Kidney (tissue), 14 donors: ENCODE data around the gene ATP6AP2. TPM values are rescaled to one million over a fixed set of nuclear protein-coding genes. Genes with fewer than 3 reads are reported as not detected.
A peak's percentile ranks its signal among the peaks of the same experiment; 100 is the strongest.

ENCODE experiments used
- DNase-seq, 5 donors: peaks; one replicate each; pipeline ENCODE4 v3.0.0-alpha.2; 2013 to 2020
- FAIRE-seq: peaks from 2 replicates; lab custom pipeline; 2012; peaks lifted over from hg19 to GRCh38; lab: Jason Lieb, UNC
- H3K27ac ChIP-seq, 2 donors: one replicate each; pipeline ENCODE4 v1.7.0; 2013; ENCODE audit warnings: low read depth in 2 of 2, low read length in 2 of 2, inconsistent platforms in 1 of 2
- H3K27me3 ChIP-seq: one replicate; pipeline ENCODE4 v1.7.1; 2013; ENCODE audit warnings: low read length, inconsistent platforms; ENCODE audit not compliant: control insufficient read depth, insufficient read depth
- H3K36me3 ChIP-seq, 3 donors: one replicate each; pipeline versions ENCODE4 v1.7.0 to v1.7.1; 2013; ENCODE audit warnings: low read length in 3 of 3, control low read depth in 1 of 3, inconsistent platforms in 1 of 3; ENCODE audit not compliant: insufficient read depth in 3 of 3, control insufficient read depth in 2 of 3
- H3K4me1 ChIP-seq, 3 donors: one replicate each; pipeline versions ENCODE4 v1.7.0 to v1.7.1; 2013; ENCODE audit warnings: low read length in 3 of 3, inconsistent platforms in 1 of 3, low read depth in 1 of 3; ENCODE audit not compliant: control insufficient read depth in 2 of 3, insufficient read depth in 2 of 3
- H3K4me3 ChIP-seq, 3 donors: one replicate each; pipeline versions ENCODE4 v1.7.0 to v1.8.1; 2013; ENCODE audit warnings: low read length in 3 of 3, control low read depth in 1 of 3, inconsistent platforms in 1 of 3
- H3K9ac ChIP-seq, 3 donors: one replicate each; pipeline versions ENCODE4 v1.7.0 to v1.7.1; 2013; ENCODE audit warnings: low read length in 3 of 3, control low read depth in 1 of 3, inconsistent platforms in 1 of 3
- H3K9me3 ChIP-seq, 3 donors: one replicate each; pipeline versions ENCODE4 v1.7.0 to v1.7.1; 2013; ENCODE audit warnings: low read length in 3 of 3, control low read depth in 1 of 3, inconsistent platforms in 1 of 3; ENCODE audit not compliant: control insufficient read depth in 2 of 3, insufficient read depth in 1 of 3
- intact Hi-C: fragments of 100-400 bp; cut with DNase I; formaldehyde crosslinking; loops from one replicate; pipeline ENCODE4 v1.11.1; 2022
- polyA plus RNA-seq: library from polyadenylated mRNA; stranded (reverse); fragments of 350-450 nt; fragmentation: Illumina TruSeq; extraction: RNeasy Lipid Tissue Mini Kit (QIAGEN cat#74804); gene quantifications from one replicate; pipeline ENCODE4 v1.2.3, GENCODE V29; 2014; ENCODE audit warnings: low read depth, low replicate concordance; ENCODE audit not compliant: insufficient read depth
- total RNA-seq: library from RNA; stranded (reverse); fragmentation: NEBNext Ultra II Directional; extraction: Animal tissue kit (Norgen Biotek cat#: 25700); gene quantifications from one replicate; pipeline ENCODE4 v1.2.1, GENCODE V29; 2021
- TF ChIP-seq, protein P1 (sequence below): IDR thresholded peaks from 3 replicates; pipeline ENCODE4 v1.5.1; 2012; ENCODE audit warnings: mild to moderate bottlenecking, moderate library complexity, borderline replicate concordance; ENCODE audit not compliant: insufficient read depth; ENCODE audit errors: extremely low read depth
- donor health status: control.
- donor health status: control.
- donor health status: control.
- donor health status: control.
- donor health status: control.
- donor health status: DM: yes; HTN: yes; CAD: no.
- donor health status: Normal renal cell carcinoma (clear cell type).

Gene ATP6AP2
- total and polyA plus RNA-seq, 2 donors from 2014 or later = 143 to 164 TPM

DNA sequence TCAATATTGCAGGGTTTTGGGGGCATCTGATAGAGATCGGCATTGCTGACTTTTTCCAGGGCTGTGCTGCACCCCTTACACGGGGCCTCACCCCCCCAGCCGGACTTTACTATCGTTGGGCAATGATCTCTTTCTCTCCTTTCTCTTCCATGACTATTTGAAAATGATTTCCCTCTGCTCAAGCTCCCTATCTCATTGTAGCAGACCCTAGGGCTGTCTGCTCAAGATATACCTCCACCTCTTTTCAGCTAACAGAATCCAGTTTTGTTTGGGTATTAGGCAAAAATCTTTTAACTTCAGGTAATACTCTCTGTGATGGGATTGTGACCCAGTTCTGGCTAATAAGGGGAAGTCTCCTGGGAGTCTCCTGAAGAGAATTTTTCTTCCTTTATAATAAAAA lies 43.5 kb upstream of the ATP6AP2 start:
- H3K9ac ChIP-seq = no peak overlapping the region
- TF ChIP-seq, protein P1, sequence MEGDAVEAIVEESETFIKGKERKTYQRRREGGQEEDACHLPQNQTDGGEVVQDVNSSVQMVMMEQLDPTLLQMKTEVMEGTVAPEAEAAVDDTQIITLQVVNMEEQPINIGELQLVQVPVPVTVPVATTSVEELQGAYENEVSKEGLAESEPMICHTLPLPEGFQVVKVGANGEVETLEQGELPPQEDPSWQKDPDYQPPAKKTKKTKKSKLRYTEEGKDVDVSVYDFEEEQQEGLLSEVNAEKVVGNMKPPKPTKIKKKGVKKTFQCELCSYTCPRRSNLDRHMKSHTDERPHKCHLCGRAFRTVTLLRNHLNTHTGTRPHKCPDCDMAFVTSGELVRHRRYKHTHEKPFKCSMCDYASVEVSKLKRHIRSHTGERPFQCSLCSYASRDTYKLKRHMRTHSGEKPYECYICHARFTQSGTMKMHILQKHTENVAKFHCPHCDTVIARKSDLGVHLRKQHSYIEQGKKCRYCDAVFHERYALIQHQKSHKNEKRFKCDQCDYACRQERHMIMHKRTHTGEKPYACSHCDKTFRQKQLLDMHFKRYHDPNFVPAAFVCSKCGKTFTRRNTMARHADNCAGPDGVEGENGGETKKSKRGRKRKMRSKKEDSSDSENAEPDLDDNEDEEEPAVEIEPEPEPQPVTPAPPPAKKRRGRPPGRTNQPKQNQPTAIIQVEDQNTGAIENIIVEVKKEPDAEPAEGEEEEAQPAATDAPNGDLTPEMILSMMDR = no peak
- no peak for DNase-seq
- no peak overlapping the region for H3K4me3 ChIP-seq
- FAIRE-seq = no peak
- intact Hi-C loops = no loop called here
- no peaks in the 10 kb centered on the region for H3K27me3 ChIP-seq
- H3K4me1 ChIP-seq = peaks cover 0 to 3% (median 0%) of the 10 kb centered on the region in 3 donors
- H3K27ac ChIP-seq = no peak overlapping the region
- H3K36me3 ChIP-seq = no peaks in the 10 kb centered on the region
- H3K9me3 ChIP-seq = no peaks in the 10 kb centered on the region

DNA sequence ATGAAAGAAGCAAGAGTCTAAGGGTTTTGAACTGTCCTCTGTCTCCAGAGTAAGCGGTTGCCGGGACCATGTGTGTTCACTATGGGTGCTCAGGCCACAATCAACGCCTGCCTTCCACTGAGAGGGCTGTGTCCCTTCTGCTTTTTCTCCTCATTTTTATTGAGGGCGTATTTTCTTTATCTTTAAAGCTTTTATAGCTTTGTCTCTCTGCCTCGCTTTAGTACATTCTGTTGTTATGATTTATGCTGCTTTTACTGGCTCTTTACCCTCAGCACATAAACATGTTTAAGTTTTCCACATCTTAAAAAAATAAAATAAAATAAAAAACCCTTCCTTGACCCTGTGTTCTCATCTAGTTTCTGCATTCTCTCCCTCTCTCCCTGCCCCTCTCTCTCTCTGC lies 42.4 kb upstream of the ATP6AP2 start:
- TF ChIP-seq, protein P1 = no peak
- Histone ChIP-seq H3K4me1 (peaks cover 0 to 3% (median 0%) of the 10 kb centered on the region in 3 donors), H3K9me3 (no peaks in the 10 kb centered on the region), H3K4me3 (no peak overlapping the region), H3K36me3 (no peaks in the 10 kb centered on the region), H3K9ac (no peak overlapping the region), H3K27ac (no peak overlapping the region), H3K27me3 (no peaks in the 10 kb centered on the region)
- FAIRE-seq = no peak
- intact Hi-C loops = no loop called here
- peak in 1 of 5 donors; percentile 72 for DNase-seq

DNA sequence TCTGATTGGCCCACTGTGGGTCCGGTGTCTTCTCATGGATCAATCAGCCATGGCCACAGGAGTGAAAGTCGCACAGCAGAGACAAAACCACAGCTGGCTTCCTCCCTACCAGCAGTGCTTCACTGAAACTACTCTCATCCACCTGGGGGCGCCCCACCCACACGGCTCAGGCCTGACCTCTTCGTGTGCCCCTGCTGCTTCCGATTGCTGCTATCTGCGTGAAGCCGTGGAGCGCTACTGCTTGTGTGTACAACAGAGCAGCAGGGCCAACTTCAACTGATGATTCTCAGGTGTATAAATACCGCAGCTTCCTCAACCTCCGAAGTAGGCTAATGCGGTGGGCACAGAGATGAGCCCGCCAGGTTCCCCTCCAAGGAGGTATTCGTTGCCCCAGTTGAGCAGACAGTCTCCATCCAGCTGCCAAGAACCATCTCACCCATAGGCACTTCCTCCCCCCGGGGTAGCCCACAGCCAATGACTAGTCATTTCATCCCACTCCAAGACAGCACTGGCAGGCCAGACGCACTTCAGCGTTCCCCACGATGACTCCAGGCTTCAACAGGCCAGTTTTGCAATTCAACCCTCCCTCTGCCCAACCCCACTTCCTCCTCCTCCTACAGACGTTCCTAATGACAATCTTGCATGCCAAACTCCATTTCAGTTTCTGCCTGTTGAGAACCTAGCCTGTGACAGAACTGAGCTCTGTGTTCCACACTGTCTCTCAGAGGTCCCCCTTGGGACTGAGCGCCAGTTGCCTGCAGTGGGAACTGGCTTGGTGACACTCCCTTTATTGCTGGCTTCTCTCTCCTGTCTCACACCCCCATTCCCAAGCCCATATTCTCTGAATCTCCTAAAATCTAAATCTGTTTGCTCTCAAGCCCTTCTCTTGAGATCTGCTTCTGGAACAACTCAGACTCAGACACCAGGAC lies 41.3 kb upstream of the ATP6AP2 start:
- no peak for FAIRE-seq
- TF ChIP-seq, protein P1 = no peak
- Histone ChIP-seq H3K9me3 (no peaks in the 10 kb centered on the region), H3K36me3 (no peaks in the 10 kb centered on the region), H3K27me3 (no peaks in the 10 kb centered on the region), H3K4me1 (peaks cover 0 to 3% (median 3%) of the 10 kb centered on the region in 3 donors), H3K9ac (no peak overlapping the region), H3K4me3 (no peak overlapping the region), H3K27ac (no peak overlapping the region)
- intact Hi-C loops = no loop called here
- DNase-seq = peak in 2 of 5 donors; percentile 36 to 79
